Left ventricle myocardium inferior (tissue), 1 donor: Measurements from ENCODE around the gene RASIP1. TPM values are rescaled to one million over a fixed set of nuclear protein-coding genes. Genes with fewer than 3 reads are reported as not detected.
A peak's percentile ranks its signal among the peaks of the same experiment; 100 is the strongest.

Experiments used
- DNase-seq: peaks from one replicate; pipeline ENCODE4 v3.0.0-alpha.2; 2020
- H3K27ac ChIP-seq: fragments of 200-600 bp; replicated peaks from 2 replicates; pipeline ENCODE4 v1.8.0; 2021
- H3K27me3 ChIP-seq: fragments of 200-600 bp; 2 replicates; pipeline ENCODE4 v1.8.0; 2021; ENCODE audit warnings: low read depth
- H3K36me3 ChIP-seq: fragments of 200-600 bp; 2 replicates; pipeline ENCODE4 v1.8.0; 2021
- H3K4me1 ChIP-seq: fragments of 200-600 bp; 2 replicates; pipeline ENCODE4 v1.8.0; 2021
- H3K4me3 ChIP-seq: fragments of 200-600 bp; 2 replicates; pipeline ENCODE4 v1.8.0; 2021; ENCODE audit warnings: mild to moderate bottlenecking, moderate library complexity
- H3K9me3 ChIP-seq: fragments of 200-600 bp; replicated peaks from 2 replicates; pipeline ENCODE4 v1.8.0; 2021
- intact Hi-C: fragments of 100-400 bp; cut with micrococcal nuclease; formaldehyde crosslinking; loops from one replicate; pipeline ENCODE4 v1.11.0; 2022
- total RNA-seq: library from RNA; stranded (reverse); fragmentation: NEBNext Ultra II Directional; extraction: Animal tissue kit (Norgen Biotek cat#: 25700); gene quantifications from one replicate; pipeline ENCODE4 v1.2.1, GENCODE V29; 2021
- TF ChIP-seq, protein P1 (sequence below): fragments of 200-600 bp; IDR thresholded peaks from 2 replicates; pipeline ENCODE4 v1.8.0; 2021; ENCODE audit warnings: antibody characterized with exemption, mild to moderate bottlenecking, borderline replicate concordance
- donor health status: DM: no; HTN: yes; CAD: no; lungs with severe emphysema.

RASIP1 gene
- total RNA-seq, 1 donor from 2014 or later, result 13.9 TPM

DNA sequence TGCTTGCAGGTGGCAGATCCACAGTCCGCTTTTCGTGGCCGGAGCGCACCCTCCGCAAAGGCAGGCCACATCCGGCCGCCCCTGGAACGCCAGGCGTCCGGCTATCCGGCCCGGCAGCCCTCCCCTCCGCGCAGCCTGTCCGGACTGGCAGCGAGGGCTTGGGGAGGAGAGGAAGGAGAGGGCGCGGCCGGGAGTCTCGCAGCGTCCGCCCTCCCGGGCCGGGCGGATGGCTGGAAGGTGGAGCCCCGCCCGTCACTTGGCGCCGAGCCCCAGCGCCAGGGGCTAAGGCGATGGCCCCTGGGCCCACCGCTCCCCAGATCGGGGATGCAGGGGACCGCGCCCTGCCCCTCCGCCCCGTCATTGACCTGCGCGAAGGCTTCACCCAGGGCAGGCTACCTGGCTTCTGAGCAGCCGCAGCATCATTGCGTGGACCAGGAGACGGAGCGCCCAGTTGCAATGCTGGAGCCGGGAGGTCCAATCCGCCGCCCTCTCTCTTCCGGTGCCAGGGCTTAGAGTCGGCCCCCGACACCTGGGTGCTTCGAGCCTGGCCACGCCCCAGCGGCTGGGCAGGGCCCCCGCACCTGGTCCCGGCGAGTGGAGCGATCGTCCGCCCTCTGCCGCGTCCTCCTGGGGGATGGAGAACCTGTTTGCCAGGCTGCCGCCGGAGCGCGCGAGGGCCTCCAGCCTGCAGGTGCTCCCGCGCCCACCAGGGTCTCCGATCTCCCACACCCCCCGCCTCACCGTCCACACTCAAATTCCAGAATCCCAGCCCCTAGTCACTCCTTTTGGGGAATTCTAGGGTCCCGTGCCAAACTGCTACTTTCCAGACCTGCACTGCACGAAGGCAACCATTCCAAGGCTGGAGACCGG is 12.3 kb upstream of the RASIP1 start, which contains the start of gene FUT1:
Gene FUT1, minus strand, starts transcription at position 146 of the 870 bp plus-strand sequence. CDS start 1,360 bp downstream, outside the sequence.
- peaks cover 35% of the 10 kb centered on the region for H3K27me3 ChIP-seq
- peak; percentile 72 for DNase-seq
- H3K9me3 ChIP-seq, result no peaks in the 10 kb centered on the region
- TF ChIP-seq, protein P1, sequence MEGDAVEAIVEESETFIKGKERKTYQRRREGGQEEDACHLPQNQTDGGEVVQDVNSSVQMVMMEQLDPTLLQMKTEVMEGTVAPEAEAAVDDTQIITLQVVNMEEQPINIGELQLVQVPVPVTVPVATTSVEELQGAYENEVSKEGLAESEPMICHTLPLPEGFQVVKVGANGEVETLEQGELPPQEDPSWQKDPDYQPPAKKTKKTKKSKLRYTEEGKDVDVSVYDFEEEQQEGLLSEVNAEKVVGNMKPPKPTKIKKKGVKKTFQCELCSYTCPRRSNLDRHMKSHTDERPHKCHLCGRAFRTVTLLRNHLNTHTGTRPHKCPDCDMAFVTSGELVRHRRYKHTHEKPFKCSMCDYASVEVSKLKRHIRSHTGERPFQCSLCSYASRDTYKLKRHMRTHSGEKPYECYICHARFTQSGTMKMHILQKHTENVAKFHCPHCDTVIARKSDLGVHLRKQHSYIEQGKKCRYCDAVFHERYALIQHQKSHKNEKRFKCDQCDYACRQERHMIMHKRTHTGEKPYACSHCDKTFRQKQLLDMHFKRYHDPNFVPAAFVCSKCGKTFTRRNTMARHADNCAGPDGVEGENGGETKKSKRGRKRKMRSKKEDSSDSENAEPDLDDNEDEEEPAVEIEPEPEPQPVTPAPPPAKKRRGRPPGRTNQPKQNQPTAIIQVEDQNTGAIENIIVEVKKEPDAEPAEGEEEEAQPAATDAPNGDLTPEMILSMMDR, result no peak
- H3K36me3 ChIP-seq, result peaks cover 8% of the 10 kb centered on the region
- H3K27ac ChIP-seq, result peak within 1 kb of the TSS; percentile 86
- H3K4me3 ChIP-seq, result peak within 1 kb of the TSS; percentile 64
- H3K4me1 ChIP-seq, result peaks cover 37% of the 10 kb centered on the region
- intact Hi-C loops, result no loop called here

DNA sequence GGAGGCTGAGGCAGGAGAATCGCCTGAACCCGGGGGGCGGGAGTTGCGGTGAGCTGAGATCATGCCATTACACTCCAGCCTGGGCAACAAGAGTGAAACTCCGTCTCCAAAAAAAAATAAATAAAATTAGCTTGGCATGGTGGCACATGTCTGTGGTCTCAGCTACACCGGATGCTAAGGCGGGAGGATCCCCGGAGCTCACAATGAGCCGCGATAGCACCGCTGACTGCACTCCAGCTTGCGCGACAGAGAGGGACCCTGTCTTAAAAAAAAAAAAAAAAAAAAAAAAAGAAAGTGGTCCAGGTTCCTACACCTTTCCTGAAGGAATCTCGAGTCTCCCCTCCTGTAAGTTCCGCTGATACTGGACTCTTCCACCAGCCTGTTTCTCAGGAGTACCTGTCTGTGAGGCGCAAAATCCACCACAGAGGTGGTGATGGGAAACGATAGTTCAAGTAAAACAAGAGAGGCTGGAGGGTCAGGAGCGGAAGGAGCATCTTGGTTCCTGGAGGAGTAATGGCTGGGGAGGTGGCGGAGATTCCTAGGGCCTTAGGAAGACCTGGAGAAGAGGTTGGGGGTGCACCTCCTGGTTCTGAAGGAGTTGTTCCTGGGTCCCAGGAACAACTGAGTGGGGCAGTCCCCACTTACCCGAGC is 11.6 kb upstream of the RASIP1 start:
- Histone ChIP-seq H3K36me3 (peaks cover 8% of the 10 kb centered on the region), H3K4me3 (peak overlapping the region; percentile 64), H3K27me3 (peaks cover 35% of the 10 kb centered on the region), H3K27ac (peak overlapping the region; percentile 86), H3K9me3 (no peaks in the 10 kb centered on the region), H3K4me1 (peaks cover 43% of the 10 kb centered on the region)
- intact Hi-C loops, result no loop called here
- no peak for DNase-seq
- TF ChIP-seq, protein P1, result no peak

DNA sequence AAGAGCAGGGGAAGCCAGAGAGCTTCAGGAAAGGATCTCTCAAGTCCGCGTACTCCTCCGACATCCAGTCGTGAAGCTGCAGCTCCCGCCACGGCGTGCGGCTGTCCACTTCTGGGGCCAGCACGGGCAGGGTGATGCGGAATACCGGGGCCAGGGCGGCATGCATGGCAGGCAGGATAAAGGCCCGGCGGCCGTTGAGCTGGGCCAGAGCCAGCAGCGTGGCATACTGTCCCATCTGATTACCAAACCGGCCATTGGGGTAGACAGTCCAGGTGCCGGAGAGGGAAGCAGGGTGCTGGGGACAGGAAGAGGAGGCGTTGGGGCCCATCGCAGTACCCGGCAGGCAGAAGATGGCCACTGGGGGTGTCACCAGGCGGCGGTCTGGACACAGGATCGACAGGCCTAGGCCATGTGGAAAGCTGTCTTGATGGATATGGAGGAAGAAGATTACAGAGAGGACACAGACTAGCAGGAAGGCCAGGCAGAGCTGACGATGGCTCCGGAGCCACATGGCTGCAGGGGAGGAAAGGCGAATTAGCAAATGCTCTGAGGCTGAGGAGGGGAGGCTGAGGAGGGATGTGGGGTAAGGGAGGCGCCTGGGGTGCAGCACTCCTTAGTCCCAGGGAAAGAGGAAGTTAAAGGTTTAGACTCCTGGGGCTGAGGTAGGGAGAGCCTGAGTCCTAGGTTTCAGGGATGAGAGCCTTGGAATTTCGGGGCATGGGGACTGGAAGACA is 10.5 kb upstream of the RASIP1 start:
- H3K27ac ChIP-seq, result peak overlapping the region; percentile 86
- H3K9me3 ChIP-seq, result no peaks in the 10 kb centered on the region
- peak overlapping the region; percentile 64 for H3K4me3 ChIP-seq
- peaks cover 8% of the 10 kb centered on the region for H3K36me3 ChIP-seq
- H3K4me1 ChIP-seq, result peaks cover 53% of the 10 kb centered on the region
- peaks cover 41% of the 10 kb centered on the region for H3K27me3 ChIP-seq
- TF ChIP-seq, protein P1, result no peak
- DNase-seq, result no peak
- intact Hi-C loops, result no loop called here

DNA sequence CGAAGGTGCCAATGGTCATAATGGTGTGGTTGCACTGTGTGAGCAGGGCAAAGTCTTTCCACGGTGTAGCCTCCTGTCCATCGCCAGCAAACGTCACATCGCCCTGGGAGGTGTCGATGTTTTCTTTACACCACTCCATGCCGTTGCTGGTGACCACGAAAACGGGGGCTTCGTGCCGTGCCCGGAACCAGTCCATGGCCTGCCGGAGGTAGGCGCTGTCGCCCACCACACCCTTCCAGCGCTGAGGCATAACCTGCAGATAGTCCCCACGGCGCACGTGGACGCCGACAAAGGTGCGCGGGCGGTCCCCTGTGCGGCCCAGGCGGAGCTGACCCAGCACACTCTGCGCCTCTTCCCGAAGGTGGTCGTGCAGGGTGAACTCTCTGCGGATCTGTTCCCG is 9.9 kb upstream of the RASIP1 start:
- Histone ChIP-seq H3K4me3 (peak overlapping the region; percentile 64), H3K27me3 (peaks cover 46% of the 10 kb centered on the region), H3K27ac (no peak overlapping the region), H3K4me1 (peaks cover 48% of the 10 kb centered on the region), H3K36me3 (peaks cover 8% of the 10 kb centered on the region), H3K9me3 (no peaks in the 10 kb centered on the region)
- TF ChIP-seq, protein P1, result no peak
- intact Hi-C loops, result no loop called here
- no peak for DNase-seq

DNA sequence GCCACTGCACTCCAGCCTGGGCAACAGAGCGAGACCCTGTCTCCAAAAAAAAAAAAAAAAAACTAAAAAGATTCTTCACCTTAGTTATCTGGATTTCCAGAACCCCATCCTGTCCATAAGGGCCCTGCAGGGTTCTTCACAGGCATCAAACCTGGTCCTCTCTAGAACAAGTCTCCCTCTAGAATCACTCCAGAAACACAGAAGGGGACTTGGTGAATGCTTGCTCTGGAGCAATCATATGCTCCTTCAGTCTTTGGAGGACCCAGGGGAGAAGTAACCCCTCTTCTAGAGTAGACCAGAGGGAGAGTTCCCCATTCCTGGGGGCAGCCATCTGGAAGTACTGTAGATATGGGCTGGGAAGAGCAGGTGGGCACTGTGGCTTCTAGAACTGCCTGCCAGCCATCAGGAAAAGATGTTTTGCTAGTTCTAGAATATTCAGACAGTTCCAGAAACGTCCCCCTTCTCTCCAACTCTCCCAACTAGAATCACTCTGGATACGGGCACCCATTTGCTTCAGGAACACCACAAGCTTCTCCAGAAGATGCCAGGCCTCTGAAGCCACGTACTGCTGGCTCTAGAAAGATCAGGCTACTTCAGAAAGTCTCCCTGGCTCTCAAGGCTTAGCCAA is 9.3 kb upstream of the RASIP1 start:
- no peak for DNase-seq
- Histone ChIP-seq H3K36me3 (peaks cover 8% of the 10 kb centered on the region), H3K4me1 (peaks cover 45% of the 10 kb centered on the region), H3K27me3 (peaks cover 46% of the 10 kb centered on the region), H3K27ac (no peak overlapping the region), H3K4me3 (no peak overlapping the region), H3K9me3 (no peaks in the 10 kb centered on the region)
- TF ChIP-seq, protein P1, result no peak
- intact Hi-C loops, result loop anchor here (10.0 kb wide), 1 partner anchor 105 kb away; the partner anchor contains the start of gene CA11
